Trophoblast cell (in vitro differentiated cells and primary cell): Measurements from ENCODE around the gene STK10.

Experiments
- DNase-seq, 2 donors: peaks; one replicate each; pipeline ENCODE4 v3.0.0-alpha.2; 2016
- H2AFZ ChIP-seq: 2 replicates; pipeline ENCODE4 v1.6.1; 2013; ENCODE audit warnings: low read length, moderate library complexity, mild to moderate bottlenecking; ENCODE audit not compliant: insufficient read depth, poor library complexity
- H2AK5ac ChIP-seq: 2 replicates; pipeline ENCODE4 v1.6.1; 2013; ENCODE audit warnings: mild to moderate bottlenecking, low read length
- H2BK120ac ChIP-seq: 2 replicates; pipeline ENCODE4 v1.6.1; 2013; ENCODE audit warnings: low read length, mild to moderate bottlenecking, moderate library complexity; ENCODE audit not compliant: insufficient read depth, poor library complexity
- H2BK12ac ChIP-seq: 2 replicates; pipeline ENCODE4 v1.6.1; 2013; ENCODE audit warnings: mild to moderate bottlenecking, low read length, moderate library complexity
- H2BK5ac ChIP-seq: 2 replicates; pipeline ENCODE4 v1.6.1; 2013; ENCODE audit warnings: low read length, low read depth, moderate library complexity, mild to moderate bottlenecking; ENCODE audit not compliant: poor library complexity
- H3K14ac ChIP-seq: 2 replicates; pipeline ENCODE4 v1.6.1; 2013; ENCODE audit warnings: mild to moderate bottlenecking, low read length
- H3K18ac ChIP-seq: 2 replicates; pipeline ENCODE4 v1.6.1; 2013; ENCODE audit warnings: mild to moderate bottlenecking, low read length
- H3K23ac ChIP-seq: 2 replicates; pipeline ENCODE4 v1.6.1; 2013; ENCODE audit warnings: low read length
- H3K27ac ChIP-seq: 2 replicates; pipeline ENCODE4 v1.5.1; 2013; ENCODE audit warnings: low read depth, mild to moderate bottlenecking, inconsistent platforms, low read length, moderate library complexity
- H3K27me3 ChIP-seq: 2 replicates; pipeline ENCODE4 v1.6.1; 2013; ENCODE audit warnings: inconsistent platforms, mild to moderate bottlenecking, low read length, moderate library complexity; ENCODE audit not compliant: insufficient read depth
- H3K36me3 ChIP-seq, 2 experiments: 1 replicate in 1 of 2; 2 replicates in 1 of 2; pipeline ENCODE4 v1.6.1; 2013; ENCODE audit warnings: low read length in 2 of 2, mild to moderate bottlenecking in 2 of 2, moderate library complexity in 1 of 2; ENCODE audit not compliant: insufficient read depth in 2 of 2, control insufficient read depth in 1 of 2
- H3K4ac ChIP-seq: 2 replicates; pipeline ENCODE4 v1.6.1; 2013; ENCODE audit warnings: low read depth, mild to moderate bottlenecking, low read length, moderate library complexity
- H3K4me1 ChIP-seq, 2 experiments: 1 replicate in 1 of 2; 2 replicates in 1 of 2; pipeline ENCODE4 v1.6.1; 2013; ENCODE audit warnings: low read length in 2 of 2, mild to moderate bottlenecking in 2 of 2, moderate library complexity in 1 of 2; ENCODE audit not compliant: insufficient read depth in 2 of 2, control insufficient read depth in 1 of 2
- H3K4me2 ChIP-seq: 2 replicates; pipeline ENCODE4 v1.6.1; 2013; ENCODE audit warnings: inconsistent platforms, mild to moderate bottlenecking, low read length, moderate library complexity
- H3K4me3 ChIP-seq: 2 replicates; pipeline ENCODE4 v1.5.1; 2013; ENCODE audit warnings: mild to moderate bottlenecking, low read depth, low read length, inconsistent platforms
- H3K79me1 ChIP-seq: one replicate; pipeline ENCODE4 v1.6.1; 2013; ENCODE audit warnings: low read length
- H3K79me2 ChIP-seq: 2 replicates; pipeline ENCODE4 v1.6.1; 2013; ENCODE audit warnings: low read length, mild to moderate bottlenecking; ENCODE audit not compliant: control insufficient read depth, insufficient read depth, poor library complexity
- H3K9ac ChIP-seq: 2 replicates; pipeline ENCODE4 v1.6.1; 2013; ENCODE audit warnings: mild to moderate bottlenecking, low read length
- H3K9me3 ChIP-seq: 2 replicates; pipeline ENCODE4 v1.6.1; 2013; ENCODE audit warnings: low read depth, mild to moderate bottlenecking, control low read depth, inconsistent platforms, low read length; ENCODE audit not compliant: insufficient read depth
- H4K12ac ChIP-seq: 2 replicates; pipeline ENCODE4 v1.6.1; 2013; ENCODE audit warnings: low read depth, mild to moderate bottlenecking, low read length, moderate library complexity
- H4K8ac ChIP-seq: 2 replicates; pipeline ENCODE4 v1.6.1; 2013; ENCODE audit warnings: low read depth, mild to moderate bottlenecking, low read length, moderate library complexity
- H4K91ac ChIP-seq: one replicate; pipeline ENCODE4 v1.6.1; 2013; ENCODE audit warnings: low read depth, mild to moderate bottlenecking, low read length, moderate library complexity
- WGBS: extraction: QIAGEN DNeasy Blood & Tissue Kit; methylation state at CpG from one replicate; pipeline ENCODE4 v1.1.7; 2013; ENCODE audit warnings: missing lambda C conversion rate; ENCODE audit not compliant: insufficient read length, insufficient coverage; ENCODE audit errors: extremely low coverage; 5-methylcytosine and 5-hydroxymethylcytosine counted together

The STK10 gene

DNA sequence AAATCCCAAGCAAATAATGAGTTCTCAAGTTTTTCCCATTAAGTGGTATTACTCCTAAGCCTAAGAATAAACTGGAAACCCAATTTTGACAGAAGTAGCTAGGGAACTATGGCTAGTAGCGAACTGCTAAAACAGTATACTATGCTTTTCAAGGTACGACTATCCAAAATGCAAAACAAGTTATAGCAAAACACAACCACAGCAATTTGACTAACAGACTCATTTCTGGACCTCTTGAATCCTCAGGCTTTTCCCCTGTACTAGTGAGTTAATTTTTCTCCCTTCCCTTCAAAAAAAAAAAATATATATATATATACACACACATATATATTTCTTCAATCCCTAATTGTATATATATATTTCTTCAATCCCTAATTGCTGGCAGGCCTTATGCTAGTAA lies 188.9 kb downstream of the STK10 start:
- H2BK5ac ChIP-seq = no peak overlapping the region
- no peaks in the 10 kb centered on the region for H3K9me3 ChIP-seq
- no peaks in the 10 kb centered on the region for H3K79me1 ChIP-seq
- H3K18ac ChIP-seq = no peak overlapping the region
- no peak overlapping the region for H4K12ac ChIP-seq
- H3K9ac ChIP-seq = no peak overlapping the region
- H3K36me3 ChIP-seq = peaks cover 3% of the 10 kb centered on the region in 2 experiments
- H3K79me2 ChIP-seq = peaks cover 5% of the 10 kb centered on the region
- H3K14ac ChIP-seq = no peak overlapping the region
- H3K27ac ChIP-seq = no peak overlapping the region
- no peak overlapping the region for H4K91ac ChIP-seq
- H3K27me3 ChIP-seq = no peaks in the 10 kb centered on the region
- H3K4me3 ChIP-seq = no peak overlapping the region
- DNase-seq = no peak
- no peak overlapping the region for H2AFZ ChIP-seq
- H3K4me1 ChIP-seq = peaks cover 0 to 2% of the 10 kb centered on the region in 2 experiments
- H2AK5ac ChIP-seq = no peak overlapping the region
- H3K4ac ChIP-seq = no peak overlapping the region
- no peak overlapping the region for H3K23ac ChIP-seq
- WGBS = no CpG with 5 or more reads among the region's 2 CpGs
- H4K8ac ChIP-seq = no peak overlapping the region
- no peak overlapping the region for H2BK12ac ChIP-seq
- no peak overlapping the region for H3K4me2 ChIP-seq
- H2BK120ac ChIP-seq = no peak overlapping the region

DNA sequence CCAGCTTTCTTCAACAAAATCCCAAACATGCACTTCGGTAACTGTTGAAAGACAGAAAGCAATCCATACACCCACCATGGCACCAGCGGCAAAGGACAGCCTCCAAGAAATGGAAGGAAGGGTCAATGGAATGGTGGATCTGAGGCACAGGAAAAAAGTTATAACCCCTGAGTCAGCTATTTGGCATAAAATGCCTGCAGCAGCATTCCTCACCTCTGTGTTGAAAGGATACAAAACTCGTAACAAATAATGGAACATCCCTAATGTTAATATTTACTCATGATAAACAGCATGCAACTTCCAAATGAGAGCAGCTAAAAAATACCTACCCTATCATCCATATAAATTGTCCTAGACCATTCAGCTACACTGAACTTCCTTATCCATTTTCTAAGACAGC lies 191.0 kb downstream of the STK10 start:
- H3K36me3 ChIP-seq = peaks cover 4 to 6% of the 10 kb centered on the region in 2 experiments
- no peak overlapping the region for H2BK5ac ChIP-seq
- no peak overlapping the region for H4K12ac ChIP-seq
- peak in 1 of 2 donors; percentile 30 for DNase-seq
- no peak overlapping the region for H3K4me3 ChIP-seq
- peaks cover 0 to 2% of the 10 kb centered on the region in 2 experiments for H3K4me1 ChIP-seq
- H3K79me1 ChIP-seq = no peaks in the 10 kb centered on the region
- H2AK5ac ChIP-seq = no peak overlapping the region
- no peak overlapping the region for H2AFZ ChIP-seq
- peaks cover 4% of the 10 kb centered on the region for H3K79me2 ChIP-seq
- no peak overlapping the region for H3K9ac ChIP-seq
- H2BK120ac ChIP-seq = no peak overlapping the region
- no CpG with 5 or more reads among the region's 3 CpGs for WGBS
- H2BK12ac ChIP-seq = no peak overlapping the region
- no peak overlapping the region for H3K27ac ChIP-seq
- no peak overlapping the region for H4K91ac ChIP-seq
- H3K27me3 ChIP-seq = no peaks in the 10 kb centered on the region
- H3K14ac ChIP-seq = no peak overlapping the region
- peak overlapping the region; percentile 24 for H3K4ac ChIP-seq
- no peak overlapping the region for H3K4me2 ChIP-seq
- peak overlapping the region; percentile 67 for H3K23ac ChIP-seq
- H3K9me3 ChIP-seq = no peaks in the 10 kb centered on the region
- H3K18ac ChIP-seq = no peak overlapping the region
- H4K8ac ChIP-seq = no peak overlapping the region

DNA sequence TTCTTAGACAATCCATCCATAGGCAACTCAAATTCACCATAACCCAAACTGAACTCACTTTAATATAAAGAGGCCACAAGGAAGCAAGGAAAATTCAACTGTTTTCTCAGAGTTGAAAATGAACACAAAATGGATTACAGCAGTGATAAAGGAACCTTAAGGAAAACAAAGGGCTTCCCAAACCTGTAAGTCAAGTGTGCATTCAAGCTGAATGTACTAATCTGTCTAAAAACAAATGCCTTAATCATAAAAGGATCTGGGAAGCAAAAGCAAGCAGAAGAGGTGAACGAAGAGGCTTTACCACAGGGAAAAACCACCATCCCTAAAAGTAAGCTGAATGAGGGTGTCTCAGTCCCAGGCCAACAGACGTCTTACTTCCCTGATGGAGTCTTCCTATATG lies 195.2 kb downstream of the STK10 start:
- Histone ChIP-seq H3K23ac (no peak overlapping the region), H4K12ac (no peak overlapping the region), H3K79me2 (no peaks in the 10 kb centered on the region), H2BK12ac (no peak overlapping the region), H3K4me1 (peaks cover 0 to 2% of the 10 kb centered on the region in 2 experiments), H3K9me3 (no peaks in the 10 kb centered on the region), H3K79me1 (no peaks in the 10 kb centered on the region), H3K9ac (no peak overlapping the region), H3K4me2 (no peak overlapping the region), H3K4ac (no peak overlapping the region), H4K91ac (no peak overlapping the region), H2BK5ac (no peak overlapping the region), H3K27ac (no peak overlapping the region), H3K27me3 (no peaks in the 10 kb centered on the region), H2BK120ac (no peak overlapping the region), H3K18ac (no peak overlapping the region), H3K36me3 (peaks cover 4 to 6% of the 10 kb centered on the region in 2 experiments), H4K8ac (no peak overlapping the region), H2AFZ (no peak overlapping the region), H3K14ac (no peak overlapping the region), H3K4me3 (no peak overlapping the region), H2AK5ac (no peak overlapping the region)
- WGBS = no CpG with 5 or more reads among the region's 2 CpGs
- DNase-seq = no peak

DNA sequence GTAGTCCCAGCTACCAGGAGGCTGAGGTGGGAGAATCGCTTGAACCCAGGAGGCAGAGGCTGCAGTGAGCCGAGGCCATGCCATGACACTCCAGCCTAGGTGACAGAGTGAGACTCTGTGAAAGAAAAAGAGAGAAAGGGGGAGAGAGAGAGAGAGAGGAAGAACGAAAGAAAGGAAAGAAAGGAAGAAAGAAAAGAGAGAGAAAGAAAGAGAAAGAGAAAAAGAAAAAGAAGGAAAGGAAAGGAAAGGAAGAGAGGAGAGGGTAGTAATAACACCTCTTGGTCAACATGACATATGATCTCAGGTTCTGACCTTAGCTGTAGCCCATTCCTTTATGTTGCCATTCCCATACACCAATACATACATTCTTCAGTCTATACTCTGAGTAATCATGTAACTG lies 195.7 kb downstream of the STK10 start:
- H3K36me3 ChIP-seq = peaks cover 4 to 6% of the 10 kb centered on the region in 2 experiments
- no peak overlapping the region for H3K23ac ChIP-seq
- H3K27ac ChIP-seq = no peak overlapping the region
- no peak overlapping the region for H3K18ac ChIP-seq
- no peak overlapping the region for H3K14ac ChIP-seq
- no peaks in the 10 kb centered on the region for H3K79me1 ChIP-seq
- no peak overlapping the region for H3K4ac ChIP-seq
- WGBS = no CpG with 5 or more reads among the region's 3 CpGs
- no peak overlapping the region for H4K91ac ChIP-seq
- H3K9me3 ChIP-seq = no peaks in the 10 kb centered on the region
- H4K8ac ChIP-seq = no peak overlapping the region
- peaks cover 0 to 2% of the 10 kb centered on the region in 2 experiments for H3K4me1 ChIP-seq
- no peak for DNase-seq
- H2BK12ac ChIP-seq = no peak overlapping the region
- no peak overlapping the region for H3K4me2 ChIP-seq
- no peak overlapping the region for H3K4me3 ChIP-seq
- H3K27me3 ChIP-seq = no peaks in the 10 kb centered on the region
- H3K9ac ChIP-seq = no peak overlapping the region
- no peaks in the 10 kb centered on the region for H3K79me2 ChIP-seq
- H2BK120ac ChIP-seq = no peak overlapping the region
- H2AK5ac ChIP-seq = no peak overlapping the region
- no peak overlapping the region for H2BK5ac ChIP-seq
- no peak overlapping the region for H2AFZ ChIP-seq
- H4K12ac ChIP-seq = no peak overlapping the region
